Measurements from ENCODE around the gene SLC6A6.

Gene SLC6A6

DNA sequence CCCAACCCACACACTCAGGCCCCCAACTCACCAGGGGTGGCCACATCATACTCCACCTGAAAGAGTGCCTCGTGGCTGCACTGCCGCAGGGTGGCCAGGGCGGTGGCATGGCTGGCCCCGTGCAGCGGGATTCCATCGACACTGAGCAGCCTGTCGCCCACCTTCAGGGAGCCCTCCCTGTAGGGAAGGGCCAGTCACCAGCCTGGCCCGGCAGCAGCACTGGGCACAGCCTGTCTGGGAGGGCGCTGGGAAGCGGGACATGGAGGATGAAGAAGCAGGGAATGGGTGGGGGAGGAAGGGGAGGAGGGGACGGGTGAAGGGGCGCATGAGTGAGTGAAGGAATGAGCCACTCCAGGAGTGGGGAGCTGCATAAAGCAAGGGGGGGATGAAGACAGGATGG is 119.2 kb downstream of the SLC6A6 start:
- no peak overlapping the region for H3K9ac ChIP-seq (ENCODE audit: low read length)
- no peaks in the 10 kb centered on the region for H3K9me3 ChIP-seq (replicated peaks; ENCODE audit: insufficient read depth, low read length)
- no peak overlapping the region for H3K4me2 ChIP-seq (ENCODE audit: low read depth, low read length)
- H3K27ac ChIP-seq (ENCODE audit: low read length) = no peak overlapping the region
- H2AFZ ChIP-seq (ENCODE audit: low read length) = no peak overlapping the region
- peaks cover 73% of the 10 kb centered on the region for H3K27me3 ChIP-seq (replicated peaks; ENCODE audit: insufficient read depth, low read length)
- no peaks in the 10 kb centered on the region for H3K79me2 ChIP-seq (ENCODE audit: low read length)
- H4K20me1 ChIP-seq (ENCODE audit: insufficient read depth, low read length) = no peaks in the 10 kb centered on the region
- no peaks in the 10 kb centered on the region for H3K4me1 ChIP-seq (ENCODE audit: low read length)
- no peak overlapping the region for H3K4me3 ChIP-seq (ENCODE audit: low read length)
- no peaks in the 10 kb centered on the region for H3K9me2 ChIP-seq (replicated peaks; ENCODE audit: insufficient read depth, low read length)
- no peak for DNase-seq
- TF ChIP-seq EZH2phosphoT487 (IDR thresholded peaks at IDR 0.05; ENCODE audit: low read length) = no peak
- no peak for TF ChIP-seq EZH2 (optimal IDR thresholded peaks at IDR 0.05; ENCODE audit: low read depth, low read length)
- TF ChIP-seq CTCF (IDR thresholded peaks at IDR 0.05; ENCODE audit: low read length) = no peak
- H3F3A ChIP-seq (ENCODE audit: insufficient read depth, low read length) = no peaks in the 10 kb centered on the region
- no peaks in the 10 kb centered on the region for H3K36me3 ChIP-seq (replicated peaks; ENCODE audit: insufficient read depth, low read length)

- H3K4me3 ChIP-seq (ENCODE audit: low read length) = no peak overlapping the region
- no peaks in the 10 kb centered on the region for H3F3A ChIP-seq (ENCODE audit: insufficient read depth, low read length)
- H3K9ac ChIP-seq (ENCODE audit: low read length) = no peak overlapping the region
- H4K20me1 ChIP-seq (ENCODE audit: insufficient read depth, low read length) = no peaks in the 10 kb centered on the region
- H3K79me2 ChIP-seq (ENCODE audit: low read length) = no peaks in the 10 kb centered on the region
- H3K4me2 ChIP-seq (ENCODE audit: low read depth, low read length) = no peak overlapping the region
- no peak overlapping the region for H2AFZ ChIP-seq (ENCODE audit: low read length)
- H3K27ac ChIP-seq (ENCODE audit: low read length) = no peak overlapping the region
- TF ChIP-seq EZH2 (optimal IDR thresholded peaks at IDR 0.05; ENCODE audit: low read depth, low read length) (no peak), CTCF (IDR thresholded peaks at IDR 0.05; ENCODE audit: low read length) (no peak), EZH2phosphoT487 (IDR thresholded peaks at IDR 0.05; ENCODE audit: low read length) (no peak)
- no peaks in the 10 kb centered on the region for H3K4me1 ChIP-seq (ENCODE audit: low read length)
- no peak for DNase-seq
- H3K36me3 ChIP-seq (replicated peaks; ENCODE audit: insufficient read depth, low read length) = no peaks in the 10 kb centered on the region
- H3K9me2 ChIP-seq (replicated peaks; ENCODE audit: insufficient read depth, low read length) = no peaks in the 10 kb centered on the region
- peaks cover 67% of the 10 kb centered on the region for H3K27me3 ChIP-seq (replicated peaks; ENCODE audit: insufficient read depth, low read length)
- no peaks in the 10 kb centered on the region for H3K9me3 ChIP-seq (replicated peaks; ENCODE audit: insufficient read depth, low read length)
Measured at GRCh38 chr3:14522129-14522691, 119.8 kb downstream of the SLC6A6 start.

DNA sequence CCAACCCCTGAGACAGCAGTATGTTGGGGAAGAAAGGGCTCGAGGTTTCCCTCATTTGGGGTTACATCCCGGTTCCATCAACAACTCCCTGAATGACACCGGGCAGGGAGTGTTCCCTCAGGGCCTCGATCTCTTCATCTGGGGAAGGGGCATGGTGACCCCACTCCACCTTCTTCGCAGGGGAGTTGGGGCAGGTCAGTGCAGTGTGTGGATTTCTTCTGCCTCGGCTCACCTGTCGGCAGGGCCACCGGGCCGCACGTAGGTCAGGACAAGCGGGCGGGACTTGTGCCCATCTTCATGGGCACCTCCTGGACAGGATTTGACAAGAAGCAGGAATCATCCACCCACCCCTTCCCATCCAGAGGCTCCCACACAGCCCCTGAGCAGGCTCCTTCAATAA is 120.4 kb downstream of the SLC6A6 start:
- Histone ChIP-seq H2AFZ (ENCODE audit: low read length) (no peak overlapping the region), H3K9ac (ENCODE audit: low read length) (no peak overlapping the region), H3K4me2 (ENCODE audit: low read depth, low read length) (no peak overlapping the region), H3F3A (ENCODE audit: insufficient read depth, low read length) (no peaks in the 10 kb centered on the region), H4K20me1 (ENCODE audit: insufficient read depth, low read length) (no peaks in the 10 kb centered on the region), H3K9me2 (replicated peaks; ENCODE audit: insufficient read depth, low read length) (no peaks in the 10 kb centered on the region), H3K27ac (ENCODE audit: low read length) (no peak overlapping the region), H3K9me3 (replicated peaks; ENCODE audit: insufficient read depth, low read length) (no peaks in the 10 kb centered on the region), H3K27me3 (replicated peaks; ENCODE audit: insufficient read depth, low read length) (peaks cover 61% of the 10 kb centered on the region), H3K36me3 (replicated peaks; ENCODE audit: insufficient read depth, low read length) (no peaks in the 10 kb centered on the region), H3K4me1 (ENCODE audit: low read length) (no peaks in the 10 kb centered on the region), H3K4me3 (ENCODE audit: low read length) (no peak overlapping the region), H3K79me2 (ENCODE audit: low read length) (no peaks in the 10 kb centered on the region)
- no peak for TF ChIP-seq EZH2phosphoT487 (IDR thresholded peaks at IDR 0.05; ENCODE audit: low read length)
- no peak for TF ChIP-seq EZH2 (optimal IDR thresholded peaks at IDR 0.05; ENCODE audit: low read depth, low read length)
- no peak for TF ChIP-seq CTCF (IDR thresholded peaks at IDR 0.05; ENCODE audit: low read length)
- no peak for DNase-seq
